Activated naive CD4-positive, alpha-beta T cell treated with anti-CD3 and anti-CD28 coated beads, Interleukin-2, amount 50 U/mL, for 24 hours (primary cell): ENCODE measurements around the gene EXOC4.
"Not testable (repeated sequence)": the region's sequence is repeated elsewhere in the genome, so short reads cannot be mapped to it uniquely, and the experiment has no call there.

Experiments used
- H3K27ac Mint-ChIP-seq: one replicate; pipeline ENCODE4 v1.8.0; 2021; ENCODE audit warnings: mild to moderate bottlenecking, mixed read lengths
- H3K27me3 Mint-ChIP-seq: one replicate; pipeline ENCODE4 v1.8.0; 2021; ENCODE audit warnings: mixed read lengths
- H3K36me3 Mint-ChIP-seq: one replicate; pipeline ENCODE4 v1.8.0; 2021; ENCODE audit warnings: mixed read lengths
- H3K4me1 Mint-ChIP-seq: one replicate; pipeline ENCODE4 v1.8.0; 2021; ENCODE audit warnings: mixed read lengths
- H3K4me3 Mint-ChIP-seq: one replicate; pipeline ENCODE4 v1.8.0; 2021; ENCODE audit warnings: mild to moderate bottlenecking, mixed read lengths
- H3K9me3 Mint-ChIP-seq: one replicate; pipeline ENCODE4 v1.8.0; 2021; ENCODE audit warnings: mixed read lengths

The EXOC4 gene

DNA sequence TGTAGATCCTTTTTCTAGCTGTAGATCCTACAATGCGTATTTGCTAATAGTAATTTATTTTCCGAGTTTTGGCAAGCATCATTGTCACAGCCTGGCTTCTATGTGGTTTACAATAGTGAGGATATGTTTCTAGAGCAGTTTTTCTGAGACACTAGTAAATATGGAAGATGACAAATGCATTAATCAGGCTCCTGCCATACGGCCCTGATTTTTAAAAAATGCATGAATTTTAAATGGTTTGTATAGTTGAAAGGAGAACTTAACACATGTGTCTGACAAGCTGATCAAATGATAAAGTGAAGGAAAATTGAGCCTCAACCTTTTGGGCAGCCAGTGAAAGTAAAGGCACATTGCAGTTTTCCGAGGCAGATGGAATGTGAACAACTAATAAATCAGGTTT lies 354.1 kb downstream of the EXOC4 start:
- Mint-ChIP-seq H3K27me3 (no peaks in the 10 kb centered on the region), H3K27ac (no peak overlapping the region), H3K4me3 (no peak overlapping the region), H3K4me1 (peaks cover 6% of the 10 kb centered on the region), H3K9me3 (no peaks in the 10 kb centered on the region), H3K36me3 (peaks cover 7% of the 10 kb centered on the region)

DNA sequence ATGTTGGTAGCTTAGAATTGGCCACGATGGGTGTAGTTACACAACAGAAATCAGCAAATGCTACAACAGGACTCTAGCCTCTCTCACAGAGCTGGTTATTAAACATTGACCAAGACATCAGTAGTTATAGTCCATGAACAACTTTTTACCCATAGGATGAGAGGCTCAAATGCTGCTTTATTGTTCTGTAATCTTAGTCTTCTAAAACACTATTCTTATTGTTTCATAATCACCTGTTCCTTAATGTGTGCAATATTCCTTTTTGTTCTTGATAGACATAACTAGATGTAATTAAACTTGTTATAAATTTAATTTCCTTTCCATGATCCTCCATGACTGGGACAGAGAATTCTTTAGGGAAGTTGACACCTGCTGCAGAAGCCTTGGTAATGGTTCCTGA lies 356.9 kb downstream of the EXOC4 start:
- no peaks in the 10 kb centered on the region for H3K9me3 Mint-ChIP-seq
- H3K27me3 Mint-ChIP-seq = no peaks in the 10 kb centered on the region
- no peak overlapping the region for H3K4me3 Mint-ChIP-seq
- H3K27ac Mint-ChIP-seq = no peak overlapping the region
- H3K4me1 Mint-ChIP-seq = no peaks in the 10 kb centered on the region
- peaks cover 17% of the 10 kb centered on the region for H3K36me3 Mint-ChIP-seq

DNA sequence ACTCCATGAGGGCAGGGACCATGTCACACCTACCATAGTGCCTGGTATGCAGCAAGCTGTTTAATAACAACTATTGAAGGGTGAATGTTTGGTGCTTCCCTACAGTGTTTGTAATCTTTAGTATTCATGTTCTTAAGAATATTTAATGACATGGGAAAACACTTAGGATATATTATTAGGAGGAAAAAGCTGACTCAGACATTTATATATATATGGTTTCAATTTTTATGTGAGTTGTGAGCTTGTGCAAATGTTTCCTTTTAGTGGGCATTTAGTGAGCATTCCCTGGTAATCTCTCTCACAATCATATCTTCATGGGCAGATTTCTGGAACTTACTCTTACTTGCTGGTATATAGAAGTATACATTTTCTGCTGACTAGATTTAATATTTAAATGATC lies 359.1 kb downstream of the EXOC4 start:
- Mint-ChIP-seq H3K27ac (no peak overlapping the region), H3K4me3 (no peak overlapping the region), H3K4me1 (no peaks in the 10 kb centered on the region), H3K27me3 (no peaks in the 10 kb centered on the region), H3K36me3 (peaks cover 17% of the 10 kb centered on the region), H3K9me3 (no peaks in the 10 kb centered on the region)

DNA sequence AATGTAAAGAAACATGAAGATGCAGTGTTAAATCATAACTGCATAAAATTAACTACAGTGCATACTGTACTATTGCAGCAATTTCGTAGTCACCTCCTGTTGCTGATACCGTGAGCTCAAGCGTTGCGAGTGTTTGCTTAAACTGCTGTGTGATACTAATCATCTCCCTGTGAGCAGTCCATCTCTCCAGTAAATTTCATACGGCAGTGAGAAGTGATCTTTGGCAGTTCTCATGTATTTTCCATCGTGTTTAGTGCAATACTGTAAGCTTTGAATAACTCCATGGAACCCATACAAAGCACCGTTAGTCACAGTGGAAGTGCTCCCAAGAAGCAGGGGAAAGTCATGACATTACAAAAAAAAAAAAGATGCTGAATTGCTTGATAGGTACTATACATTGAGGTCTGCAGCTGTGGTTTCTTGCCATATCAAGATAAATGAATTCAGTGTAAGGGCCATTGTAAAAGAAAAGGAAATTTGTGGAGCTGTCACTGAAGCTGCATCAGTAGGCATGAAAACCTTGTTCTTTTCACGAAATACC lies 360.4 kb downstream of the EXOC4 start:
- no peak overlapping the region for H3K27ac Mint-ChIP-seq
- H3K27me3 Mint-ChIP-seq = no peaks in the 10 kb centered on the region
- no peaks in the 10 kb centered on the region for H3K9me3 Mint-ChIP-seq
- H3K4me1 Mint-ChIP-seq = no peaks in the 10 kb centered on the region
- H3K36me3 Mint-ChIP-seq = peaks cover 19% of the 10 kb centered on the region
- H3K4me3 Mint-ChIP-seq = no peak overlapping the region

DNA sequence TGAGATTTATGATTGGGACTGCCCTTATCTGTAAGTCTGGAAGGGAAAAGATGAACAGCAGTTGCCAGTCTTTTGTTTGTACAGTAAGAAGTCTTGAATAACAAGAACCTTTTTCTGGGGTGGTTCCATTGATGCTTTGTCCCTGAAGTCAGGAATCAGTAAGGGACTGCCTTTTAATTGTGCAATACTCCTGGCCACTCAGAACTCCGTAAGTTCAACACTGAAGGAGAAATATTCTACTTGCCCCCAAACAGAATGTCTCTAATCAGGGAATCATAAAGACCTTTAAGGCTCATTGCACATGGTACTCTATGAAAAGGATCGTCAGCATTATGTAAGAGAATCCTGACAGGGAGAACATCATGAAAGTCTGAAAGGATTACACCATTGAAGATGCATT lies 361.4 kb downstream of the EXOC4 start:
- Mint-ChIP-seq H3K27ac (no peak overlapping the region), H3K36me3 (peaks cover 22% of the 10 kb centered on the region), H3K4me1 (no peaks in the 10 kb centered on the region)

DNA sequence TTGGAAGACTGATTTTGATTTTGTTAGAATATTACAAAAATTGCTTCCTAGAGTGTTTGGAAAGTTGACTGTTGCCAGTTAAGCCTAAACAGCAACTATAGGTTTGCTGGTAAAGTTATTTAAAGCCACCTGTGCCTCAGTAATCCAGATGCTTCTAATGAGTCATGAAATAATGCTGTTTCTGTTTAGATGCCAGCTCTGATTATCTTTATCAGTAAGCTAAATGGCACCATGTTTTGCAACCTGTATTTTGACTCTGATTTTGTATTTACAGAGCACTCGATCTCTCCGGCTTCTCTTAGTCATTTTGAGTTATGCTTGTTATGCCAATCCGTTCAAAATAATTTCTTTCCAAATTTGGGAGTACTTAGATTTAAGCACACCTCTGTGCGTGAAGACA lies 366.1 kb downstream of the EXOC4 start:
- H3K9me3 Mint-ChIP-seq = no peaks in the 10 kb centered on the region

More for the DNA sequence above, 361.4 kb downstream of the EXOC4 start:
- H3K9me3 Mint-ChIP-seq = no peaks in the 10 kb centered on the region
- H3K4me3 Mint-ChIP-seq = no peak overlapping the region
- no peaks in the 10 kb centered on the region for H3K27me3 Mint-ChIP-seq

DNA sequence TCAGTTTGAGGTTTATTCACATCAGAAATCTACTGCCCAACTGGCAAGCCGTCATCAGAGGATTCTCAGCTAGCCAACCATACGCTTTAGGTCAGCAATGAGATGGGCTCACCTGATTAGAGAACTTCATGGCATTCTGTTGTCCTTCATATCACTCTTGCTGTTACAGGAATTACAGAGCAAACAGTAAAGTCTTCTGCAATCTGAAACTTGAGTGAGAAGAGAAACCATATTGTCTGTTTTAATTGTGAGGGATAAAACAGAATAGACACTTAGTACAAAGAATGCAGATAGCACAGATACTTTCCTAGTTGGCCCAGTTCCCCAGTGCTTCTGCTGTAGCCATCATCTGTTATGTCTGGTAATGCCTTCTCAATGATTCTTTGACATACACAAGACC lies 366.6 kb downstream of the EXOC4 start:
- Mint-ChIP-seq H3K36me3 (peaks cover 11% of the 10 kb centered on the region), H3K9me3 (no peaks in the 10 kb centered on the region), H3K27ac (no peak overlapping the region), H3K4me1 (no peaks in the 10 kb centered on the region), H3K4me3 (no peak overlapping the region), H3K27me3 (no peaks in the 10 kb centered on the region)

More for the DNA sequence above, 366.1 kb downstream of the EXOC4 start:
- H3K4me3 Mint-ChIP-seq = no peak overlapping the region
- no peaks in the 10 kb centered on the region for H3K4me1 Mint-ChIP-seq
- no peak overlapping the region for H3K27ac Mint-ChIP-seq
- peaks cover 11% of the 10 kb centered on the region for H3K36me3 Mint-ChIP-seq
- H3K27me3 Mint-ChIP-seq = no peaks in the 10 kb centered on the region

DNA sequence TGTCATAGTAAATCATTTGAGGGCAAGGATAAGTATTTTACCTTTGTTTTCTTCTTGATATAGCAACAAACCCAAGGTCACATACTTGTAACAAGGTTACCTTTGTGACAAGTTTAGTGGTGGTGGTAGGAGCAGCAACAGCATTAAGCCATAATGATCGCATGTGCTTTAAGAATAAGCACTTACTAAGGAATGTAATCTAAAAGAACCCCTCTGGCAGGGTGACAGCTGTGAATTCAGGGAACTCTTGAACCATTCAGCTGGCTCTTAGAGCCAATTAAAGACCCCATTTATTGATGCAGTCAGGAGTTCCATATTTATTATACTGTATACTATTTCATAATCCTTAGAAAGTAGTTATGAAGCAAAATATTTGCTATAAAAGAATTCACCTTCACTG lies 370.8 kb downstream of the EXOC4 start:
- H3K27me3 Mint-ChIP-seq = no peaks in the 10 kb centered on the region
- H3K27ac Mint-ChIP-seq = no peak overlapping the region
- peaks cover 22% of the 10 kb centered on the region for H3K36me3 Mint-ChIP-seq
- H3K9me3 Mint-ChIP-seq = no peaks in the 10 kb centered on the region
- no peaks in the 10 kb centered on the region for H3K4me1 Mint-ChIP-seq
- no peak overlapping the region for H3K4me3 Mint-ChIP-seq

DNA sequence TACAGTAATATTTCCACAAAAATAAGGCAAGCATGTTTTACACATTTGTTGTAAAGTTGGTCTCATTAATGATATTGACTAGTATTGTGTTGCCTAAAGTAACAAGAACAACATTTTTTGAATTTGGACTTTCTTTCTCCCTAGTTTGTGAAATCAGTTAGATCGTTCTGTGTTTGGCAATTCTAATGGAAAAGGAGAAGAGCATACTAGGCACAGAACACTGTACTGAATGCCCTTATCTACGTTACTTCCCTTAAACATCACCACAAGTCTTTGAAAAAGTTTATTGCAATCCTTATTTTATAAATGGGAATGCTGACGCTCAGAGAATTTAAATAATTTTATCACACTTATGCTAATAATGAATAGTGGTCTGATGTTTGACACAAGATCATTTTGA lies 372.2 kb downstream of the EXOC4 start:
- Mint-ChIP-seq H3K36me3 (peaks cover 30% of the 10 kb centered on the region), H3K27ac (no peak overlapping the region), H3K27me3 (no peaks in the 10 kb centered on the region), H3K9me3 (no peaks in the 10 kb centered on the region), H3K4me1 (no peaks in the 10 kb centered on the region), H3K4me3 (no peak overlapping the region)

DNA sequence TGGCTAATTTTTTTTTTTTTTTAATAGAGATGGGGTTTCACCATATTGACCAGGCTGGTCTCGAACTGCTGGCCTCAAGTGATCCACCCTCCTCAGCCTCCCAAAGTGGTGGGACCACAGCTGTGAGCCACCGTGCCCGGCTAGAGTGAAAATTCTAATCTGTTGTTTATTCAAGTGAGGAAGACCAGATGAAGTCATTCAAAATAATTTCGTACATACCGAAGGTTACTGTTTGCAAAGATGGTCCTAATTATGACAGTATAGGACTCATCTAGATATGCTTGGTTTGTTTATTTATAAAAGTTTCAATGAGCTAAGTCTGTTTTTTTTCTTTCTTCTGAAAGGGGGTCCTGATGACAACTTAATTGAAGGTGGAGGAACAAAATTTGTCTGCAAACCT lies 376.8 kb downstream of the EXOC4 start:
- Mint-ChIP-seq H3K36me3 (peaks cover 48% of the 10 kb centered on the region), H3K4me3 (no peak overlapping the region), H3K27ac (no peak overlapping the region), H3K4me1 (no peaks in the 10 kb centered on the region), H3K27me3 (no peaks in the 10 kb centered on the region), H3K9me3 (peaks cover 5% of the 10 kb centered on the region)

DNA sequence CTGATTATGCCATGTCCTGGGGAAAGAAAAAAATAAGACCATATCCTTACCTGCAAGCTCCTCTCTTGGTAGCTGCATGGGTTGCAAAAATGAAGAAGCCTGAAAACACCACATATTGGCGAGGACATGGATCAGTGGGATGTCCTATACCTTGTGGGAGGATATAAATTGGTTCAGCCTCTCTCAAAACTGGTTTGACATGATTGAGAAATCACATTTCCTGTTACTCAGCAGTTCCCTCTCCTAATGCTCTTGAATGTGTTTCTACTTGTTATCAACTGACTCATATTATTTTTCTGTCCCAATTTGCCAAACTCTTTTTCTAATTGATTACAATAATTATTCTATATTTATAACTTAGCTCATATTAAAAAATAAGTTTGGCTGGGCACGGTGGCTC lies 380.2 kb downstream of the EXOC4 start:
- no peaks in the 10 kb centered on the region for H3K4me1 Mint-ChIP-seq
- peaks cover 5% of the 10 kb centered on the region for H3K9me3 Mint-ChIP-seq
- H3K27ac Mint-ChIP-seq = no peak overlapping the region
- H3K4me3 Mint-ChIP-seq = no peak overlapping the region
- H3K36me3 Mint-ChIP-seq = peaks cover 43% of the 10 kb centered on the region
- H3K27me3 Mint-ChIP-seq = no peaks in the 10 kb centered on the region

DNA sequence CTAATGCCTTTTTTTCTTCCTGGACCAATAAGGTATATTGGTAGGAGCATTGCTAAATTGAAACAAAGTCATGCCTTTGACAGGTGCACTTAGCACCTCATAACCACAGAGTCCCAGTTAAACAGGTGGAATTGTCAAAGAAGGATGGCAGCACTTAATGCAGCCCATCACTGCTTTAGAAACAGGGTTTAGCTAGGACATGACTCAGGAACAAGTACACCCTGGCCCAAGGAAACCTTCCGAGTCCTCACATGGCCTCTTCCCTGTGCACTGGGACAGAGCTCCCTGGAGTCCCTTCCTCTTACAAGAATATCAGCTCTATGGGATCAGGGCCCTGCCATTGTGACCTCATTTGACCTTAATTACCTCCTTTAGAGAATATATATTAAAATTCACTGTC lies 382.7 kb downstream of the EXOC4 start:
- Mint-ChIP-seq H3K9me3 (peaks cover 5% of the 10 kb centered on the region), H3K4me1 (no peaks in the 10 kb centered on the region), H3K36me3 (peaks cover 22% of the 10 kb centered on the region), H3K27me3 (no peaks in the 10 kb centered on the region), H3K27ac (no peak overlapping the region), H3K4me3 (no peak overlapping the region)

DNA sequence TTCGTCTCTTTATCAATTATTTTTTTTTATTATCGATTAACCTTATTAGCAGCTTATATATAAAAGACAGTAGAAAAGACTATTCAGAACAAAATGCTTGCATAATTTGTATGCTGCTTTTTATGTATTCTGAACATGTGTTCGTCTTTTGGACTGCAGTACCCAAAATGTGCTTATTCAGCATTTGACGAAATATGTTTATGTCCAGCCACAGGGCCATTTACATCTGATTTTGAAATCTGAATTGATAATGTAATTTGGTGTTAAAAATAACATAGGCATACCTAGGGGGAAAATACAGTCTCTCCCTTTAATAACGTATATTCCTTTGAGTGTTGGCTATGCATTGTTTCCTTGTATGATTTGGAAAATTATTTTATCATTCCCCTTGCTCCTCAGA lies 386.0 kb downstream of the EXOC4 start:
- Mint-ChIP-seq H3K4me3 (no peak overlapping the region), H3K9me3 (no peaks in the 10 kb centered on the region)

DNA sequence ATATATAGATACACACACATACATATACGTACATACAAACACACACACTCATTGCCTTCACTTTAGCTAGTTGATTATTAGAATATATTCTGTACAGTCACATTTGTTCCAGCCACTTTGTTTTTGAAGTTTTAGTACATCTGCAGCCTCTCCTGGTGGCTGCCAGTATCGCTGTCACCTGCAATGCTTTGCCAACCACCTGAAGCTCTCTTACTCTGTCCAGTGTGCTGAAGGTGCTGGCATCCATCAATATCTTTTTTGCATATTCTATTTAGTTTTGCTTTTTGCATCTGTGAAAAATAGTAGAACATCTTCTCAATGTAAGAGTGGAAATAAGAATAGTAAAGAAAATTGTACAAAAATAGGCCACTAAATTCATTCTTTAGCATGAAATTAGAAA lies 388.6 kb downstream of the EXOC4 start:
- no peaks in the 10 kb centered on the region for H3K9me3 Mint-ChIP-seq
- H3K27ac Mint-ChIP-seq = no peak overlapping the region
- no peaks in the 10 kb centered on the region for H3K27me3 Mint-ChIP-seq
- H3K4me3 Mint-ChIP-seq = no peak overlapping the region
- no peaks in the 10 kb centered on the region for H3K4me1 Mint-ChIP-seq
- peaks cover 23% of the 10 kb centered on the region for H3K36me3 Mint-ChIP-seq

More for the DNA sequence above, 386.0 kb downstream of the EXOC4 start:
- no peaks in the 10 kb centered on the region for H3K4me1 Mint-ChIP-seq
- H3K36me3 Mint-ChIP-seq = peaks cover 23% of the 10 kb centered on the region
- no peak overlapping the region for H3K27ac Mint-ChIP-seq
- H3K27me3 Mint-ChIP-seq = no peaks in the 10 kb centered on the region

DNA sequence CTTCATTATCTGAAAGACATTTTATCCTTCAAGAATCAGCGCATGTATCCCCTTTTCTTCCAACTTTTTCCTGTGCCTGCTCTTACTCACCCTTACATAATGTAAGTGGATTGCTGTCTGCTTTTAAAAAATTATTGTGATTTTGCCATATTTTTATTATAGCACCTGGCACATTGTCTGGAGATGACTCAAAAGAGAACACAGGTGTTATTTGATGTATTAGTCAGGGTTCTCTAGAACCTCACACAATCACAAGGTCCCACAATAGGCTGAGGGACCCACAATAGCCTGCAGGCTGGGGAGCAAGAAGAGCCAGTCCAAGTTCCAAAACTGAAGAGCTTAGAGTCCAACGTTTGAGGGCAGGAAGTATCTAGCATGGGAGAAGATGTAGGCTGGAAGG lies 390.0 kb downstream of the EXOC4 start:
- Mint-ChIP-seq H3K4me3 (no peak overlapping the region), H3K36me3 (peaks cover 23% of the 10 kb centered on the region), H3K9me3 (no peaks in the 10 kb centered on the region), H3K27ac (no peak overlapping the region), H3K4me1 (no peaks in the 10 kb centered on the region), H3K27me3 (no peaks in the 10 kb centered on the region)

DNA sequence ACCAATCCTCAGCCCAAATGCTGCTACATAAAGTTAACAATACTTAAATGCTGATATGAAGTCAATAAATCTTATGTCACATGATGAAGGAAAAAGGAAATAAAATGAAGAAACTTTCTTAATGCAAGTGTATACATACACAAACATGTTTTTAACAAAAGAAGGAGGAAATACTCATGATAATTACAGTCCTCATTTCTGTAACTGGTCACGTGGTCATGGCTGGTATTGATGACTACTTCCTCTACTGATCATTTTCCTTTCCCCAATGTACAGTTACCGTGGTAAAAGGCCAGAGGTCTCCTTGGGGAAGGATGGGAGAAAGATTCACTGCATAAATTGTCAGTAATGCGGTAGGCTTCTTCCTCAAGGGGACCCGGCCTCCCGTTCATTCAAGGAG lies 390.8 kb downstream of the EXOC4 start:
- H3K27ac Mint-ChIP-seq, H3K4me3 Mint-ChIP-seq, H3K4me1 Mint-ChIP-seq, H3K27me3 Mint-ChIP-seq, H3K9me3 Mint-ChIP-seq: not testable (repeated sequence)
- H3K36me3 Mint-ChIP-seq = peaks cover 23% of the 10 kb centered on the region

DNA sequence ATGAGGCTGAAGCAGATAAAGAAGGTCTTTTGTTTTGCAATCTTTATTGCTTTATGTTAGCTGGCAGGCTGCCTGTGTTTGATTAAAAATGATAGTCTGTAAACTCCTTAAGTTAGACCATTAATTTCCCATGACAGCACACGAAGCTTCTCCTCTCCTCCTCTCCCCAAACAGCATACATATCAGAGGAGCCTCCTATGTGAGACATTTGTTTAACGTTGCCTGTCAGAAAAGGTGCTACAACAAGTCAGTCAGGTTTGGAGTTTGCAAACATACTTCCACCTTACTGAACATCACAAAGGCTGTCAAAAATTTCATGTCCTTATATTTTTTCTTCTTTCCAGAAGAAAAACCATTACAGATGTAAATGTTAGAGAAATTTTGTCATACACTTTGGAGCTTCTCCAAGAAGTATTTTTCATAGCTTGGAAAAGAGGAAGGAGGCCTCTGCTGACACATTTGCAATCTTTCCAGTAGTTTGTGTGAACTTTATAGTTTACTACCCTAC lies 393.1 kb downstream of the EXOC4 start:
- Mint-ChIP-seq H3K27me3 (no peaks in the 10 kb centered on the region), H3K27ac (no peak overlapping the region)

More for the DNA sequence above, 393.1 kb downstream of the EXOC4 start:
- Mint-ChIP-seq H3K4me3 (no peak overlapping the region), H3K4me1 (no peaks in the 10 kb centered on the region), H3K9me3 (no peaks in the 10 kb centered on the region), H3K36me3 (peaks cover 23% of the 10 kb centered on the region)
